IPS-18c (cell line): ENCODE measurements around the gene COPS8.

ENCODE experiments used
- H3K4me3 ChIP-seq: 2 replicates; pipeline ENCODE4 v1.7.0; 2013; ENCODE audit warnings: low read depth, mild to moderate bottlenecking, low read length, moderate library complexity; ENCODE audit not compliant: insufficient read depth
- H3K9me3 ChIP-seq: one replicate; pipeline ENCODE4 v1.6.1; 2013; ENCODE audit warnings: mild to moderate bottlenecking, low read length, moderate library complexity; ENCODE audit not compliant: control insufficient read depth, insufficient read depth

The COPS8 gene

DNA sequence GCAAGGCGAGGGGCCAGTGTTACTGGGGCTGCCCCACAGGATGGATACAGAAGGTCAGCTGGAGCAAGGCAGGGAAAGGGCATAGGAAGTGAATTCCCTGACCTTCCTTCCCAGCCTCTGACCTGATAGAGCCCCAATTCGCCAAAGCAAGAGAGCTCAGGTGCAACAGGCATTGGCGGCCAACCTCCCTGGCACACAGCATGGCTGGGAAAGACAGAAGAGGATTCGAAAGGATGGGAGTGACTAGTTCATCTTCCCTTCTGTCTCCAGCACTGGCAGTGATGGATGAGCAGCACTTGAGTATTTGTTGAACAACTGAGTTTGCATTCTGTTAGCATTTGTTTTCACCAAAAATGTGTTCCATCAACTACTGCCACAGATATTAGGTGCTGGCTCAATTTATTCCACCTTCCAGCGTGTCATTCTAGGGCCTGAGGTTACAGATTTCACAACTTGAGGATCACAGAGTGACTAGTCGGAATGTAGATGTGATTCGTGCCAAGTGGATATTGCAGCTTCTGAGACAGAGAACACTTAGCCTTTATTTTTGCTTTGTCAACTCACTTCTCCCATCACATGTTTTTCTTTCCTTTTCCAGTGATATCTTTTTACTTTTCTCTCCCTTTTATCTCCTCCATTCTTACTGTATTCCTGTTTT is 6.2 kb downstream of the COPS8 start:
- H3K9me3 ChIP-seq, result no peaks in the 10 kb centered on the region
- no peak overlapping the region for H3K4me3 ChIP-seq

DNA sequence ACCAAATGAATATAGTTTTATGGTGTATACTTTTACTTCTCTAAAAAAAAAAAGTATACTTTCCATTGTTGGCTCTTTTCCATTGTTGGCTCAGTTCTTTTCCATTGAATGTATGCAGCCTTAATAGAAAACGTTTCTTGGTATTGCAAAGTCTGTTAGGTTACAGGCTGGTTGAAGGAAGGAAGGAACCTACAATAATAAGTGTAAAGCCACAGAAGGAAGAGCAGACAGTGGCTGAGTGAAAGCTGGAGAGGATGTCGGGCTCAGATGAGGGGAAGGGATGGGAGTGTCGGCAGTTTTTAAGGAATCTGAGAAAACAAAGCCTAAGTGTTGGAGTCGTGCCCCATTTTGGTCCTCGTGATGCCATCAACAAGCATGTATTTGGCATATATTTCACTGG is 6.8 kb downstream of the COPS8 start:
- Histone ChIP-seq H3K4me3 (no peak overlapping the region), H3K9me3 (no peaks in the 10 kb centered on the region)

DNA sequence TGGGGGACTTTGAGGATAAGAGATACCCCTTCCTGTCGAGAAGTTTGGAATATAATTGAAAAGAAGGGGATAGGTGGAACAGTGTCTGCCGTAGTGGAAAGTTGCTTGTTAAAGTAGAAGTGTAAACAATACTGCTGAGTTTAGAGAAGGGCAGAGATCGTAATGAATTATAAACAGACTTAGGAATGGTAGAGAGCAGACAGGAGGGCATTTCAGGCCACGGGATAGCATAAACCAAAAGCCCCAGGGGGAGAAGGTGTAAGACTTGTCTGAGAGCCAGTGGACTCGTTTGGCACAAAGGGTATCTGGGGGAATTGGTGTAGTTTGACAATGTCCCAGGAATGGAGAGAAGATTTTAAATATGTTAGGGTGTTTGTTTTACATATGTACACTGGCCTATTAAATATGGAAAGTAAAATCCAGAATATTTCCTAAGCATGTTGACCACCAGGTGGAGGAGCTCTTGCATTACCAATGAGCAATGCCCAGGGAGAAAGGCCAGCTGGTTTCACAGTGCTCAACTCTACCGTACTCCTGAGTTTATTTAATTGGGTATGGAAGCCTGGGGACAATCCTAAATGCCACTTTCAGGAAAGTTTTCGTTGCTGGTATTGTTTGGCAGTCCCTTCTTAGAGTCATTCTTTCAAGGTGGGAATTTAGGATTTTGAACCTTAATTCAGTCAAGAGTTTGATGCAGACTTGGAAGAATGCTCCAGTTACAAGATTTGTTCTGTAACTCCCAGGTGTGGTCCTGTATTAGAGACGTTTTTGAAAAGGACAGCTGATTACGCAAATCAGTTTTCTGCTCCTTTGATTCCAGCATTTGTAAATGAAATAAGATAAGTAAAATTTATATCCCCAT is 7.5 kb downstream of the COPS8 start:
- Histone ChIP-seq H3K4me3 (no peak overlapping the region), H3K9me3 (no peaks in the 10 kb centered on the region)

DNA sequence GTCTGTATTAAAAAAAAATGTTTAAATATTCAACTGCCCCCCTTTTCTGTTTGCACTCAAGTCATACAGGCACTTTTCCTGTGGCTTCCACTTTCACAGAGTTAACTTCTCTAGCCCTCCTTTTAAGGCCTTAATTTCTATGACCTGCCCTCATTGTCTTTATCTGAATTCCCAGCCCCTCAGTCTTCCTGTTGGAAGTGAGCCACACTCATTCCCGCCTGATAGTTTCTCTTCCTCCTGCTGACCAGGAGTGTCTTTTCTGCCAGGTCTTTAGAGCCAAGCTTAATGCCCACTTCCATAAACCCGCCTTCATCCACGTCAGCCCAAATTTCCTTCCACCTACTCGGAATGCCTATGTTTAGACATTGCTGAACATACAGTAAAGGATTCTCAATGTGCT is 10.5 kb downstream of the COPS8 start:
- no peak overlapping the region for H3K4me3 ChIP-seq

DNA sequence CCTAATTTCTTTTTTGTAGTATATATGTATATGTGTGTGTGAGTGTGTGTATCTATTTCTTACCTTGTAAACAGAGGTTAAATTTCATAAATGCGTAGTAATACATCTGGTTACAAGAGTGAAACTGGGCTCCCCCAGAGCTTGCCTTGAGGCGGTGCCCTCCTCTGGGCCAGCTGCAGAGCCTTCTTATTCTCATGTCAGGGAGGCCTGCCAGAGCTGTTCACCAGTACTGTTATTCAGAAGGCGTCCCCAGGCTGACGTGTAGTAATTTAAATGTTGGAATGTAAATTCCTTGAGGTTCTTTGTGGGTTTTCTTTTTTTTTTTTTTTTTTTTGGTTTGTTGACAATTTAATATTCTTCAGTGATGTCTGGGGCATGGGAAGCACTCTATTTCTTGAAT is 11.2 kb downstream of the COPS8 start:
- no peaks in the 10 kb centered on the region for H3K9me3 ChIP-seq
- H3K4me3 ChIP-seq, result no peak overlapping the region

More for the DNA sequence above, 10.5 kb downstream of the COPS8 start:
- H3K9me3 ChIP-seq, result no peaks in the 10 kb centered on the region

DNA sequence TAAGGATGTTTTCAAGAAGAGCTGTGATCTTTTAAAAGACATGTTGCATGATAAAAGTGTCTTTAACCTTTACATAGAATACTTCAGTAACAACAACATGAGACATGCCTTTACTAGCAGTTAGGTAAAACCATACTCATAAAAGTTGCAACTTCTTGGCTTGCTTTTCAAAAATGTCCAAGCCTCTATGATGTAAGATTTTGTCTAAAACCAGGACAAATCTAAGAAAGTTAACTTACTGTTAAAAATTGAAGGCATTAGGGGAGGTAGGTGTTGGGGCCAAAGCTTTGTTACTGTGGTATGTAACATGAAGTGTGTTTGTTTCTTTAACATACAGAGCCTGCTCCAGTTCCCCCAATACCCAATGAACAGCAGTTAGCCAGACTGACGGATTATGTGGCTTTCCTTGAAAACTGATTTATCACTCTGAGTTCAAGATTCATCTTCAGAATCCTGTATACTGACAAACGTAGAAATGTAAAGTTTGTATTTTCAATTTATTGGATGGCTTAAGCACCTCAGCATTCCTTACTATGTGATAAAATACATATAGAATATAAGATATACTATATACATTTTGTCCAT is 11.7 kb downstream of the COPS8 start:
- Histone ChIP-seq H3K4me3 (no peak overlapping the region), H3K9me3 (no peaks in the 10 kb centered on the region)

DNA sequence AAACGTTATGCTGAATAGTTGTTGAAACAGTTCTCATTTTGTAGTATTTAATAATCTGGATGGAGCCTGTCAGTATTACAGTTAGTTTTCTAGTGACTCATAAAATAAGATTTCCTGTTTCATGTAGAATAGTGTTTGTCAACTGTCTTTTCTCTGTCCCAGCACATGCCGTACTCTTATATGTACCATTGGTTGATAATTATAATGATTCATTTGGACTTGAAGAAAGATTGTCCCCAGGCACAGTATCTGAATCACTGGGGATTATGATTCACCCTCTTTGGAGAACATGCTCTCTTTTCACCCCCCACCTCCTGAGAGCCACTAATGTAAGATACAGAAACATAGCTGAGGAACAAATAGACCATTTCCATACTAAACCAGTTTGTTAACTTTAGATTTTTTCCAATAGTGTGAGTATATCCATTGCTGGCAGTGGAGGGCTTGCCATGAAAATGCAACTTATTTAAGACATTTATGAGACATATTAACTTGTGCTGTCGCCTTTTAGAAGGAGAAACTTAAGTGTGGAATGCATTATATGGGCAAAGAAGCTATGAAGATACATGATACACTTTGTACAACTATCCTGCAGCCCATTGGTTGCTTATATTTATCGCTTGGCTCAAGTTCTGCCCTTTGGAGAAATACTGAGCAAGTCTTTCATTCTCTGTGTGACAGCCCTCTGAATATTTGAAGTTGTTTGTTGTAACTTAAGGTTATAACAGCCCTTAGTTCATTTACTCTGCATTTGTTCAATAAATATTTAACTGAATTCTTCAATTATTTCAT is 12.4 kb downstream of the COPS8 start:
- Histone ChIP-seq H3K9me3 (no peaks in the 10 kb centered on the region), H3K4me3 (no peak overlapping the region)

DNA sequence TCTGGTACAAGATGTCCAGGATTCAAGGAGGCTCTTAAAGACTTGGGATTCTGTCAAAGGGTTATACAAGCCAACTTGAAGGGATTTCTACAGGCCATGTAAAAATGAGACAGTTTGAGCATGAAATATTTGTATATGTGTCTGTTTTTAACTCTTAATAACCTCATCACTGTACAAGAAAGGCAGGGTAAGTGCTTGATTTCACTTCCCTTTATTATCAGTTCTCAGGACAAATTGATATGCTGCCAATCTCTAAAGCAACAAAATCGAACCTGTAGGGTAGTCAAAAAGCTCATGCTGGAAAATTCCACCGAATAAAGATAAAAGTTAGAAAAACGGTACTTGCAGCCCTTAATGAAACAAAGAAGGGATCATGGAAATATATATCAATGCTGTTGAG is 14.1 kb downstream of the COPS8 start:
- Histone ChIP-seq H3K4me3 (no peak overlapping the region), H3K9me3 (no peaks in the 10 kb centered on the region)

DNA sequence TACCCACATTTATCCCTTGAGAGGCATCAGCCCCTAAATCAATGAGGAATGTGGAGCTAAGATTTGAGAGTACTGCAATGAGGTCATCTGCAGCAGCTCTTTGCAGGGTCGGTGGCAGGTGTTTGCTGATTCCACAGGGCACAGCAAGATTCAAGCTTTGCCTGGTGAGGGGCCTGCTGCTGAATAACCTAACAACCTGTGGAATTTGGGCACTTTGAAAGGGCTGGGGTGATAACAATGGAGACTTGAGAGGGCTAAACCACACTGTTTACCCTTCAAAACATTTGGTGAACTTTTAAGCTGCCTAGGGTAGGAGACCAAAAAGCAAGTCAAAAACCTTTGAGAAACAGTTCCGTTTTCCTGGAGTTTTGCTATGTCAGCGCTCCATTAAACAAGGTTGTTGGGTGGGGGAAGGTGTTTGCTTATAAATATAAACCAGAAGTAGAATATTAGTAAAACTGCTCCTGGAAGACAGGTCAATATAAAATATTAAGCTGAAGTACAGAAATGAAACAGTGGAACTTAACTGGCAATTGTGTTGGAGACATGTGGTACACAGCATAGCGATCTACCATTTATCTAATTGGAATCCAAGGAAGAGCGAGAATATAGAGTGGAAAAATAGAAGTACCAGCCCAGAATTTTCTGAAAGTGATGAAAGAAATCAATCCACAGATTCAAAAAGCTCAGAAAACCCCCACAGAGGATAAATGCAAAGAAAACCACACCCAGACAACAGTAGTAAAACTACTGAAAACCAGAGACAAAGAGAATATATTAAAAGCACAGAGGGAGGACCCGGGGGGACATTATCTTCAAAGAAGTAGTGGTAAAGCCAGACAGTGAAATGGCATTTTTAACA is 15.7 kb downstream of the COPS8 start:
- Histone ChIP-seq H3K4me3 (no peak overlapping the region), H3K9me3 (no peaks in the 10 kb centered on the region)

DNA sequence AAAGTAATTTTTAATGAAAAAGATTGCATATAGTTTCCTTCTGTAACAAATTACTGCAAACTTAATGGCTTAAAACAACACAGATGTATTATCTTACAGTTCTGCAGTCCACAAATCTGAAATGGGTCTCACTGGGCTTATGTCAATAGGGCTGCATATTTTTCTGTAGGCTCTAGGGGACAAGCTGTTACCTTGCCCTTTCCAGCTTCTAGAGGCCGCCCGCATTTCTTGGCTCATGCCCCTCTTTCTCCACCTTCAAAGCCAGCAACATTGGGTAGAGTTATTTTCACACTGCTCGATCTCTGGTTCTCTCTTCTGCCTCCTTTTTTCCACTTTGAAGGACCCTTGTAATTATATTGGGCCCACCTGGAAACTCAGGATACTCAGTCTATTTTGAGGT is 16.7 kb downstream of the COPS8 start:
- H3K4me3 ChIP-seq, result no peak overlapping the region
- H3K9me3 ChIP-seq, result no peaks in the 10 kb centered on the region

DNA sequence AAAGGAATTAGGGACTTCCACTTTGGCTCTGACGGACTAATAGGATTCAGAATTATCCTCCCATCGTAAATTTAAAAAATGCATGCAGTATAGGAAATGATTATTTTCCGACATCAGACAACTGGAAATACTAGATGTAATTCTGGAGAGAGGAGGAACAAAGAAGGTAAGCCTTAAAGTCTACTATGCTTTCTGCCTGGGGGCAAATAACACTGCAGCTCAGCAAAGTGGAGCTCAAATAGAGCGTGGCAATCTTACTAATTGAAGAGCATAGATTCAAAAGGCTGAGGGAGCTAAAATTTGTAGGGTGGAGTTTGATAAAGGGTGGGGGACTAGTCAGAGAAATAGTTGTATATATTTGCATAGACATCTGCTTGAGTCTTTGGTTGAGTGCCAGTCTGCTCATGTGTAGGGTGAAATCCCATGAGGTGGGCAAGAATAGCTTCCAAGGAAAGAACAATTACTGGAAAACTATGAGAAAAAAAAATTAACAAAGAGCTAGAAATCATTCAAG is 23.8 kb downstream of the COPS8 start:
- H3K9me3 ChIP-seq, result no peaks in the 10 kb centered on the region
- no peak overlapping the region for H3K4me3 ChIP-seq

DNA sequence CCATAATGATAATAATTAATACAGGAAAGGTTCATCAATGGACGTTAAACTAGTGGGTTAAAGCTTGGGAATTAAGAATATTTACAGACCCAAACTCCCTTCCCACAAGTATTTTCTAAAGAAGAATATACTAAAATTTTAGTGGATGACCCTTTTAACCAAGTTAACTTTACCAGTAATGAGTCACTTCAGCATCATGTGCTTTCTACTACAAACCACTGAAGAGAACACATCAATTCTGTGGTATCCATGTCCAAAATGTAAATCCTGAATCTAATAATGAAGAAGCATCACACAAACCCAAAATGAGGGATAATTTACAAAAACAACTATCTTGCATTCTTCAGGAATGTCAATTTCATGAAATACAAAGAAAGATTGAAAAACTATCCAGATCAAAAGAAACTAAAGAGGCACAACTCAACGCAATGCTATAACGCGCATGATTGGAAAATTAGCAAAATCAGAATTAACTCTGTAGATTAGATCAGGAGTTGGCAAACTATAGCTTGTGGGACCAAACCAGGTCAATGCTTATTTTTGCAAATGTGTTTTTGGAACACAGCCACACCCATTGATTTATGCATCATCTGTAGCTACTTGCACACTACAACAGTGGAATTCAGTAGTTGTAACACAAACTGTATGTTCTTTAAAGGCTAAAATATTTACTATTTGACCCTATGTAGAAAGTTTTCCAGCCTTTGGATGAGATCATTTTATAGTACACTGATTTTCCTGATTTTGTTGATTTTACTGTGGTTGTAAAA is 27.5 kb downstream of the COPS8 start:
- Histone ChIP-seq H3K9me3 (no peaks in the 10 kb centered on the region), H3K4me3 (no peak overlapping the region)

DNA sequence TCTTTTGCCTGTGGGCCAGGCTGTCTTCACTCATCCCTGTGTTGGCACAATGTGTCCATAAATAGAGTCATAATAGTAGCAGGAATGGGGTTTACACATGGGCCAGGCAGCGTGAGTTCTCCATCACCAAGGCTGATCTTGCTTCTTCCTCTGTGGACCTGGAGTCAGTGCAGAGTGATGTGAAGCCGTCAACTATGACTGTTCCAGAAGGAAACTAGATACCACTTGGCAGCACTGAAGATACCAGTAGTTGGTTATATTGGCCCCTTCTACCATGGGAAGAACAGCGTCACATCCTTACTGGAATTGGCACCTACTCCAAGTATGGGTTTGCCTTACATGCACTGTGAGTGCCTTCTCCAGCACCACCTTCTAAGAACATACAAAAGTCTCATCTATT is 30.2 kb downstream of the COPS8 start:
- Histone ChIP-seq H3K4me3 (no peak overlapping the region), H3K9me3 (no peaks in the 10 kb centered on the region)

DNA sequence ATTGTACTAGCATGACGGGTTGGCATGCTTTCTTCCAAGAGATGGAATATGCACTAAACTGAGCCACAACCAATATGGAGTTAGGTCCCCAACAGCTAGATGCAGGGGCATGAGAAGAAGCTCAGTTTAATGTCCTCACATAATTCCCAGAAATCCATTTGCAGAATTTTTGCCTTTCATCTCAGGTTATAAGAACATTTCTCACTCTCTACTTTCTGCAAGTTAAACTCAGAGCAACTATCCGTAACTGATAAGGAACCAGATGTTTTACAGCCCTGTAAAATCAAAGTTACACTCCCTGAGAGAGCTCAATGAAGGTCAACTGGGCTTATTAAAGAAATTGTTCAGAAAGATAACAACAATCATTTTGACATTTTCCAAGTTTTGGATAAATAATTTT is 30.7 kb downstream of the COPS8 start:
- Histone ChIP-seq H3K4me3 (no peak overlapping the region), H3K9me3 (no peaks in the 10 kb centered on the region)

DNA sequence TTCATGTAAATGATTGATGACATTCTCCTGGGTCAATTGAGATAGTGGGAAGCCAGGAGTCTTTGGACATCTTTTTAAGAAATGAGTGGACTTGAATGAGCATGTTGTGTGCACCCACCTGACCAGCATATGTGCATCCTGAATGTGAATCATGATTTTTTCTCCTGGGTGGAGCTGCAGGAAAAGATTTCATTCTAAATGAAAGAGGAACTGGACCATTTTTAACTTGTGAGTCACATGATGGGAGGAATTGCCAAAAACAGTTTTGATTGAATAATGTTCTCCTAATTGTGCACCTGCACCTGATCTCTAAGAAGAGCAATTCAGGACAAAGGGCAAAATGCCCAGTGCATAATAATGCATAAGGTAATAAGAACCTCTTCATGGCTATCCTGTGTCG is 32.3 kb downstream of the COPS8 start:
- H3K9me3 ChIP-seq, result no peaks in the 10 kb centered on the region
- H3K4me3 ChIP-seq, result no peak overlapping the region

DNA sequence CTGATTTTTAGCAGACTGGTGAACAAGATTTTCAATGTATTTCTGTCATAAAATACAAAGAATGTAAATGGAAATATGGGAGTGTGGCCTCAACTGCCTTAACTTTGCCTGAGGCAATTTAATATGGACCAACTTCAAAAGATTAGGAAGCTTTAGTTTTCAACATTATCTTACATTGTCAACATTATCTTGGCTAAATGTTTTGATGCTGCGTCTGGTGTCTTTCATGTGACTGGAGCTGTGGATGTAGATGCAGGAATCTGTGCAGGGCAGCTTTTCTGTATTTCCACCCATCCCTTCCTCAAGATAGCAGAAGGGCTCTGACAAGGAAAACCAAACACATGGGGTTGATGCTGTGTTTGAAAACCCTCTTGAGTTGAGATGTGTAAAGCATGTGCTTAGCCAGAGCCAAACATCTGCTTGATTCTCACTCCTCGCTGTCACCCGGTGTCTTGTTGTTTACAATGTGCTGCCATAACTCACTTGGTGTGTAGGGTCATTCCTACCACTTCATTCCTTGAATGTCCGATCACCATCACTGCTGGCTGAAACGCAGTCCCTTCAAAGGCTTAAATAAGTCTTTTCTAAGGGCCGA is 33.0 kb downstream of the COPS8 start:
- Histone ChIP-seq H3K9me3 (no peaks in the 10 kb centered on the region), H3K4me3 (no peak overlapping the region)
